Measurements from ENCODE around the gene RAD54L.

DNA sequence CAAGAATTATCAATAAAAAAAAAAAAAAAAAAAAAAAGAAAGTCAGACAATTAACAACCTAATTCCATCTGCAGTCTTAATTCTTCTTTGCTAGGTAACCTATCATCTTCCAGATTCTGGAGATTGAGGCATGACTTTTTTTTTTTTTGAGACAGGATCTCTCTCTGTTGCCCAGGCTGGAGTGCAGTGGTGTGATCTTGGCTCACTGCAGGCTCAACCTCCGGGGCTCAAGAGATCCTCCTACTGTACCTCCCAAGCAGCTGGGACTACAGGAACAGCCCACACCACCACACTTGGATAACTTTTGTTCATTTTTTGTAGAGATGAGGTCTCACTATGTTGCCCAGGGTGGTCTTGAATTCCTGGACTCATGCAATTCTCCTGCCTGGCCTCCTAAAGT lies 4.6 kb upstream of the RAD54L start:
- TF ChIP-seq, protein P1, sequence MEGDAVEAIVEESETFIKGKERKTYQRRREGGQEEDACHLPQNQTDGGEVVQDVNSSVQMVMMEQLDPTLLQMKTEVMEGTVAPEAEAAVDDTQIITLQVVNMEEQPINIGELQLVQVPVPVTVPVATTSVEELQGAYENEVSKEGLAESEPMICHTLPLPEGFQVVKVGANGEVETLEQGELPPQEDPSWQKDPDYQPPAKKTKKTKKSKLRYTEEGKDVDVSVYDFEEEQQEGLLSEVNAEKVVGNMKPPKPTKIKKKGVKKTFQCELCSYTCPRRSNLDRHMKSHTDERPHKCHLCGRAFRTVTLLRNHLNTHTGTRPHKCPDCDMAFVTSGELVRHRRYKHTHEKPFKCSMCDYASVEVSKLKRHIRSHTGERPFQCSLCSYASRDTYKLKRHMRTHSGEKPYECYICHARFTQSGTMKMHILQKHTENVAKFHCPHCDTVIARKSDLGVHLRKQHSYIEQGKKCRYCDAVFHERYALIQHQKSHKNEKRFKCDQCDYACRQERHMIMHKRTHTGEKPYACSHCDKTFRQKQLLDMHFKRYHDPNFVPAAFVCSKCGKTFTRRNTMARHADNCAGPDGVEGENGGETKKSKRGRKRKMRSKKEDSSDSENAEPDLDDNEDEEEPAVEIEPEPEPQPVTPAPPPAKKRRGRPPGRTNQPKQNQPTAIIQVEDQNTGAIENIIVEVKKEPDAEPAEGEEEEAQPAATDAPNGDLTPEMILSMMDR (IDR thresholded peaks at IDR 0.05; ENCODE audit: poor library complexity, severe bottlenecking) = no peak
- TF ChIP-seq EZH2 (IDR thresholded peaks at IDR 0.05; ENCODE audit: borderline replicate concordance, insufficient read depth, low read length, poor library complexity, severe bottlenecking) = no peak
- TF ChIP-seq EP300 (conservative IDR thresholded peaks at IDR 0.05; ENCODE audit: poor library complexity, severe bottlenecking) = no peak
